ENCODE results near the gene FOSB. TPM values are rescaled to one million over a fixed set of nuclear protein-coding genes. Genes with fewer than 3 reads are reported as not detected.
"Not testable (repeated sequence)": the region's sequence is repeated elsewhere in the genome, so short reads cannot be mapped to it uniquely, and the experiment has no call there.

FOSB gene
- total RNA-seq, 1 donor from 2014 or later: 42.8 TPM

GRCh38 chr19:45508861-45509691 is 41.3 kb downstream of the FOSB start:
- peak overlapping the region; percentile 71 to 96 (median 93) for H3K4me3 ChIP-seq (ENCODE audit: low read length in 3 of 3)
- H3K27ac ChIP-seq (ENCODE audit: low read depth, low read length): peak overlapping the region; percentile 88
- no peaks in the 10 kb centered on the region for H3K9me3 ChIP-seq (ENCODE audit: control insufficient read depth in 3 of 3, low read length in 3 of 3)
- no peaks in the 10 kb centered on the region for H3K36me3 ChIP-seq (ENCODE audit: control insufficient read depth in 3 of 3, insufficient read depth in 3 of 3, low read length in 3 of 3)
- no peaks in the 10 kb centered on the region for H3K27me3 ChIP-seq (ENCODE audit: control insufficient read depth in 3 of 3, insufficient read depth in 3 of 3, low read length in 3 of 3)
- H3K9ac ChIP-seq (ENCODE audit: low read depth in 1 of 3, low read length in 3 of 3): peak overlapping the region; percentile 61 to 93 (median 70)
- peaks cover 27 to 39% (median 27%) of the 10 kb centered on the region in 3 donors for H3K4me1 ChIP-seq (ENCODE audit: control insufficient read depth in 3 of 3, insufficient read depth in 3 of 3, low read length in 3 of 3)

- Histone ChIP-seq H3K9me3 (ENCODE audit: control insufficient read depth in 3 of 3, low read length in 3 of 3) (no peaks in the 10 kb centered on the region), H3K4me3 (ENCODE audit: low read length in 3 of 3) (peak overlapping the region; percentile 51 to 61 (median 54)), H3K36me3 (ENCODE audit: control insufficient read depth in 3 of 3, insufficient read depth in 3 of 3, low read length in 3 of 3) (no peaks in the 10 kb centered on the region), H3K4me1 (ENCODE audit: control insufficient read depth in 3 of 3, insufficient read depth in 3 of 3, low read length in 3 of 3) (peaks cover 33 to 44% (median 33%) of the 10 kb centered on the region in 3 donors), H3K27me3 (ENCODE audit: control insufficient read depth in 3 of 3, insufficient read depth in 3 of 3, low read length in 3 of 3) (no peaks in the 10 kb centered on the region), H3K27ac (ENCODE audit: low read depth, low read length) (peak overlapping the region; percentile 76), H3K9ac (ENCODE audit: low read depth in 1 of 3, low read length in 3 of 3) (peak overlapping the region; percentile 51 to 68 (median 55))
These were observed 41.9 kb downstream of the FOSB start for GRCh38 chr19:45509692-45510015.

GRCh38 chr19:45510352-45510751 is 42.6 kb downstream of the FOSB start:
- H3K4me1 ChIP-seq (ENCODE audit: control insufficient read depth in 3 of 3, insufficient read depth in 3 of 3, low read length in 3 of 3): peaks cover 39 to 50% (median 40%) of the 10 kb centered on the region in 3 donors
- not testable (repeated sequence) for H3K27ac ChIP-seq (ENCODE audit: low read depth, low read length); H3K27me3 ChIP-seq (ENCODE audit: control insufficient read depth in 3 of 3, insufficient read depth in 3 of 3, low read length in 3 of 3); H3K9me3 ChIP-seq (ENCODE audit: control insufficient read depth in 3 of 3, low read length in 3 of 3); H3K9ac ChIP-seq (ENCODE audit: low read depth in 1 of 3, low read length in 3 of 3); H3K36me3 ChIP-seq (ENCODE audit: control insufficient read depth in 3 of 3, insufficient read depth in 3 of 3, low read length in 3 of 3); H3K4me3 ChIP-seq (ENCODE audit: low read length in 3 of 3)

- H3K9ac ChIP-seq (ENCODE audit: low read depth in 1 of 3, low read length in 3 of 3): no peak overlapping the region
- H3K9me3 ChIP-seq (ENCODE audit: control insufficient read depth in 3 of 3, low read length in 3 of 3): no peaks in the 10 kb centered on the region
- H3K36me3 ChIP-seq (ENCODE audit: control insufficient read depth in 3 of 3, insufficient read depth in 3 of 3, low read length in 3 of 3): peaks cover 0 to 2% (median 0%) of the 10 kb centered on the region in 3 donors
- no peak overlapping the region for H3K27ac ChIP-seq (ENCODE audit: low read depth, low read length)
- no peaks in the 10 kb centered on the region for H3K27me3 ChIP-seq (ENCODE audit: control insufficient read depth in 3 of 3, insufficient read depth in 3 of 3, low read length in 3 of 3)
- no peak overlapping the region for H3K4me3 ChIP-seq (ENCODE audit: low read length in 3 of 3)
- peaks cover 38 to 52% (median 45%) of the 10 kb centered on the region in 3 donors for H3K4me1 ChIP-seq (ENCODE audit: control insufficient read depth in 3 of 3, insufficient read depth in 3 of 3, low read length in 3 of 3)
These were observed 43.3 kb downstream of the FOSB start for GRCh38 chr19:45511074-45511473.

GRCh38 chr19:45512881-45513483 is 45.2 kb downstream of the FOSB start:
- Histone ChIP-seq H3K36me3 (ENCODE audit: control insufficient read depth in 3 of 3, insufficient read depth in 3 of 3, low read length in 3 of 3) (peaks cover 0 to 9% (median 1%) of the 10 kb centered on the region in 3 donors), H3K4me1 (ENCODE audit: control insufficient read depth in 3 of 3, insufficient read depth in 3 of 3, low read length in 3 of 3) (peaks cover 34 to 50% (median 45%) of the 10 kb centered on the region in 3 donors), H3K27me3 (ENCODE audit: control insufficient read depth in 3 of 3, insufficient read depth in 3 of 3, low read length in 3 of 3) (no peaks in the 10 kb centered on the region), H3K4me3 (ENCODE audit: low read length in 3 of 3) (no peak overlapping the region), H3K9ac (ENCODE audit: low read depth in 1 of 3, low read length in 3 of 3) (peak overlapping the region in 1 of 3 donors; percentile 33), H3K27ac (ENCODE audit: low read depth, low read length) (no peak overlapping the region), H3K9me3 (ENCODE audit: control insufficient read depth in 3 of 3, low read length in 3 of 3) (no peaks in the 10 kb centered on the region)

GRCh38 chr19:45514376-45515051 is 46.7 kb downstream of the FOSB start:
- Histone ChIP-seq H3K27me3 (ENCODE audit: control insufficient read depth in 3 of 3, insufficient read depth in 3 of 3, low read length in 3 of 3) (no peaks in the 10 kb centered on the region), H3K27ac (ENCODE audit: low read depth, low read length) (peak overlapping the region; percentile 58), H3K9me3 (ENCODE audit: control insufficient read depth in 3 of 3, low read length in 3 of 3) (no peaks in the 10 kb centered on the region), H3K4me3 (ENCODE audit: low read length in 3 of 3) (no peak overlapping the region), H3K4me1 (ENCODE audit: control insufficient read depth in 3 of 3, insufficient read depth in 3 of 3, low read length in 3 of 3) (peaks cover 26 to 39% (median 37%) of the 10 kb centered on the region in 3 donors), H3K36me3 (ENCODE audit: control insufficient read depth in 3 of 3, insufficient read depth in 3 of 3, low read length in 3 of 3) (peaks cover 0 to 14% (median 8%) of the 10 kb centered on the region in 3 donors), H3K9ac (ENCODE audit: low read depth in 1 of 3, low read length in 3 of 3) (peak overlapping the region in 2 of 3 donors; percentile 23 to 45)

GRCh38 chr19:45515081-45515624 is 47.4 kb downstream of the FOSB start:
- Histone ChIP-seq H3K36me3 (ENCODE audit: control insufficient read depth in 3 of 3, insufficient read depth in 3 of 3, low read length in 3 of 3) (peaks cover 3 to 16% (median 9%) of the 10 kb centered on the region in 3 donors), H3K4me3 (ENCODE audit: low read length in 3 of 3) (no peak overlapping the region), H3K27ac (ENCODE audit: low read depth, low read length) (peak overlapping the region; percentile 58)

GRCh38 chr19:45515807-45516401 is 48.1 kb downstream of the FOSB start:
- Histone ChIP-seq H3K27ac (ENCODE audit: low read depth, low read length) (no peak overlapping the region), H3K4me1 (ENCODE audit: control insufficient read depth in 3 of 3, insufficient read depth in 3 of 3, low read length in 3 of 3) (peaks cover 22 to 35% (median 30%) of the 10 kb centered on the region in 3 donors), H3K4me3 (ENCODE audit: low read length in 3 of 3) (no peak overlapping the region), H3K9ac (ENCODE audit: low read depth in 1 of 3, low read length in 3 of 3) (peak overlapping the region in 1 of 3 donors; percentile 8), H3K27me3 (ENCODE audit: control insufficient read depth in 3 of 3, insufficient read depth in 3 of 3, low read length in 3 of 3) (no peaks in the 10 kb centered on the region), H3K36me3 (ENCODE audit: control insufficient read depth in 3 of 3, insufficient read depth in 3 of 3, low read length in 3 of 3) (peaks cover 4 to 20% (median 13%) of the 10 kb centered on the region in 3 donors), H3K9me3 (ENCODE audit: control insufficient read depth in 3 of 3, low read length in 3 of 3) (no peaks in the 10 kb centered on the region)

More at GRCh38 chr19:45515081-45515624, 47.4 kb downstream of the FOSB start:
- peak overlapping the region in 1 of 3 donors; percentile 45 for H3K9ac ChIP-seq (ENCODE audit: low read depth in 1 of 3, low read length in 3 of 3)
- H3K4me1 ChIP-seq (ENCODE audit: control insufficient read depth in 3 of 3, insufficient read depth in 3 of 3, low read length in 3 of 3): peaks cover 22 to 35% (median 33%) of the 10 kb centered on the region in 3 donors
- H3K27me3 ChIP-seq (ENCODE audit: control insufficient read depth in 3 of 3, insufficient read depth in 3 of 3, low read length in 3 of 3): no peaks in the 10 kb centered on the region
- no peaks in the 10 kb centered on the region for H3K9me3 ChIP-seq (ENCODE audit: control insufficient read depth in 3 of 3, low read length in 3 of 3)

- Histone ChIP-seq H3K27ac (ENCODE audit: low read depth, low read length) (no peak overlapping the region), H3K9me3 (ENCODE audit: control insufficient read depth in 3 of 3, low read length in 3 of 3) (no peaks in the 10 kb centered on the region), H3K27me3 (ENCODE audit: control insufficient read depth in 3 of 3, insufficient read depth in 3 of 3, low read length in 3 of 3) (no peaks in the 10 kb centered on the region), H3K36me3 (ENCODE audit: control insufficient read depth in 3 of 3, insufficient read depth in 3 of 3, low read length in 3 of 3) (peaks cover 8 to 23% (median 17%) of the 10 kb centered on the region in 3 donors), H3K4me1 (ENCODE audit: control insufficient read depth in 3 of 3, insufficient read depth in 3 of 3, low read length in 3 of 3) (peaks cover 22 to 31% (median 27%) of the 10 kb centered on the region in 3 donors), H3K4me3 (ENCODE audit: low read length in 3 of 3) (no peak overlapping the region), H3K9ac (ENCODE audit: low read depth in 1 of 3, low read length in 3 of 3) (no peak overlapping the region)
These were observed 49.4 kb downstream of the FOSB start for GRCh38 chr19:45517238-45517637.

Data from skeletal muscle tissue (tissue), 4 donors.